Measurements from ENCODE around the gene GPR32. TPM values are rescaled to one million over a fixed set of nuclear protein-coding genes. Genes with fewer than 3 reads are reported as not detected.
A peak's percentile ranks its signal among the peaks of the same experiment; 100 is the strongest.
"Not testable (repeated sequence)": the region's sequence is repeated elsewhere in the genome, so short reads cannot be mapped to it uniquely, and the experiment has no call there.

GPR32 gene
- total RNA-seq, 1 donor from 2014 or later: not detected

DNA sequence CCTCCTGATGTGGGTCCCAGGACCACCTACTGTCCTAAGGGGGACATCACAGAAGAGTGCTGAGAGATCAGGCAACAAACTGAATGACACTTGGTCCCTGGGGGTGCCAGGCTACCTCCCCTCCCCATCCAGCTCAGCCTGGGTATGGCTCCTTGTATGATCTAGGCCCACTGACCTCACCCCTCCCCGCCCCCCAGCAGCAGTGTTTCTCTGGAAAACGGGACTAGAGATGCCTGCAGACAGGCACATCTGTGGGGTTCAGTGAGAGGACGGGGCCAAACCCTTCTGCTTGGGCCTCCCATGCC, 29.2 kb downstream of the GPR32 start:
- Mint-ChIP-seq H3K27me3 (no peaks in the 10 kb centered on the region), H3K36me3 (peaks cover 12% of the 10 kb centered on the region), H3K4me3 (no peak overlapping the region), H3K4me1 (ENCODE audit: unreplicated experiment) (peaks cover 13% of the 10 kb centered on the region), H3K9me3 (no peaks in the 10 kb centered on the region), H3K27ac (no peak overlapping the region)
- no peak for TF ChIP-seq CTCF (conservative IDR thresholded peaks at IDR 0.05)
- DNase-seq (ENCODE audit: extremely low spot score, unreplicated experiment): no peak

GRCh38 chr19:50801107-50801506, 30.8 kb downstream of the GPR32 start:
- Mint-ChIP-seq H3K36me3 (peaks cover 13% of the 10 kb centered on the region), H3K4me1 (ENCODE audit: unreplicated experiment) (peaks cover 19% of the 10 kb centered on the region), H3K9me3 (no peaks in the 10 kb centered on the region), H3K27me3 (no peaks in the 10 kb centered on the region), H3K4me3 (peak overlapping the region; percentile 76), H3K27ac (peak overlapping the region; percentile 91)
- TF ChIP-seq CTCF (conservative IDR thresholded peaks at IDR 0.05): no peak
- DNase-seq (ENCODE audit: extremely low spot score, unreplicated experiment): no peak

DNA sequence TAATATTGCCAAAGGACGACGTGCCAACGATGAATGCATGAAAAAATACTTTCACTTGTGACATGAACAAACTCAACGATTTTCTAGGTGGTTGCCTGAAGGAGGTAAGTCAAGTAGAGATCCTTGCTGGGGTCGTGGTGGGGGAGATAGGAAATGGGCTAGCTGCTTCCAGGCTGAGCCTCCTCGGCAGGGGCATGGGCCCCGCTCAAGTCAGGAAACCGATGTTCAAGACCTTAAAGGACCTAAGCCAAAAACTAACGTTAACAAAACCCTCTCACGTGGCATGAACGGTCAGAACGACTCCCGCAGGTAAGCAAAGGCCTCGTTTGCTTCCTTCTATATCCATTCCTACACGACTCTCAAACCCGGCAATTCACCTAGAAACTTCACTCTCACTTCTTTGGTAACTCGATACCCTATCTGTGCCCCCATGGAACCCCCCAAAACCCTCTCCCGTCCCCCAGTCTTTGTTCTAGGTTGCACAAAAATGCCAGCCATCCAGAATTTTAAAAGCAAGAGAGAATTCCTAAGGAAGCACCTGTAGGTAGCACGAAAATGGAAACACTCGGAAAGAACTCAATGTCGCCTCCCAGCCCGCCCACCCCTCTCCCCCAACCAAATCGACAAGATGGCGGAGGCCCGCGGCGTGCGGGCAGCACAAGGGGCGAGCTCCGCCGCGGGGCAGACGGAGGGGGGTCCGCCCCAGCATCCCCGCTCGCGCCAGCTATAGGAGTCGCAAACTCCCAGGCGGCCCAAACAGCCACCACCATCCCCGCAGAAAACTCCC, 33.6 kb downstream of the GPR32 start:
- no peak for TF ChIP-seq CTCF (conservative IDR thresholded peaks at IDR 0.05)
- DNase-seq (ENCODE audit: extremely low spot score, unreplicated experiment): no peak
- Mint-ChIP-seq H3K27me3 (peaks cover 14% of the 10 kb centered on the region), H3K27ac (peak overlapping the region; percentile 100), H3K4me1 (ENCODE audit: unreplicated experiment) (peaks cover 19% of the 10 kb centered on the region), H3K9me3 (no peaks in the 10 kb centered on the region), H3K36me3 (peaks cover 13% of the 10 kb centered on the region), H3K4me3 (peak overlapping the region; percentile 100)

- DNase-seq (ENCODE audit: extremely low spot score, unreplicated experiment): peak; percentile 98
- Mint-ChIP-seq H3K27ac (peak overlapping the region; percentile 100), H3K36me3 (peaks cover 13% of the 10 kb centered on the region), H3K4me1 (ENCODE audit: unreplicated experiment) (peaks cover 19% of the 10 kb centered on the region), H3K27me3 (peaks cover 18% of the 10 kb centered on the region), H3K9me3 (no peaks in the 10 kb centered on the region), H3K4me3 (peak overlapping the region; percentile 100)
- TF ChIP-seq CTCF (conservative IDR thresholded peaks at IDR 0.05): no peak
Observed at GRCh38 chr19:50804420-50805272, 34.4 kb downstream of the GPR32 start.

DNA sequence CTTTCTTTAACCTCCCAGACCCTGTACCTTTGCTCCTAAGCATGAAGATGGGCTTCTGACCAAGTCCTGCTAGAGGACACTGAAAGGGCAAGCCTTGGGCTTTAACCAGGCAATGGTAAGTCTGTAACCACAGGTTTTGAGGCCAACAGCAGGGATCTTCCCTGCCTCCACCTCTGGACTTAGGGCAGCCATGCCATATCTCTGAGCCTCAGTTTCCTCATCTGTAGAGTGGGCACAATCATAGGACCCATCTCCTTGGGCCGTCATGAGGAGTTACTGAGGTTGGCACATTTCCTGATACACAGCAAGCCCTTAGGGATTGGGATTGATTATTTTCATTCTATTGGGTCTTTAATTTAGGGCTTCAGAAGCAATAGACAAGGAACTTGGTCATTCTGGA, 38.6 kb downstream of the GPR32 start:
- Mint-ChIP-seq H3K27me3 (peaks cover 42% of the 10 kb centered on the region), H3K4me1 (ENCODE audit: unreplicated experiment) (peaks cover 8% of the 10 kb centered on the region), H3K27ac (no peak overlapping the region), H3K4me3 (no peak overlapping the region), H3K9me3 (no peaks in the 10 kb centered on the region), H3K36me3 (peaks cover 4% of the 10 kb centered on the region)
- no peak for DNase-seq (ENCODE audit: extremely low spot score, unreplicated experiment)
- TF ChIP-seq CTCF (conservative IDR thresholded peaks at IDR 0.05): no peak

GRCh38 chr19:50811622-50812238, 41.5 kb downstream of the GPR32 start:
- H3K4me1 Mint-ChIP-seq (ENCODE audit: unreplicated experiment); H3K4me3 Mint-ChIP-seq; DNase-seq (ENCODE audit: extremely low spot score, unreplicated experiment); H3K9me3 Mint-ChIP-seq; H3K36me3 Mint-ChIP-seq; H3K27ac Mint-ChIP-seq: not testable (repeated sequence)
- peaks cover 67% of the 10 kb centered on the region for H3K27me3 Mint-ChIP-seq
